ENCODE results near the gene TUB. TPM values are rescaled to one million over a fixed set of nuclear protein-coding genes. Genes with fewer than 3 reads are reported as not detected.
A peak's percentile ranks its signal among the peaks of the same experiment; 100 is the strongest.

The TUB gene
- total and polyA plus RNA-seq, 11 donors = 4.7 to 38.8 (median 18.4) TPM

- intact Hi-C loops (cut with DNase I) = loop anchor here in 9 of 10 donors (2.0 to 10.0 kb wide), 7 partner anchors 63 to 206 kb away; no protein-coding TSS in a partner anchor
- Histone ChIP-seq H3K27ac (no peak overlapping the region), H3K27me3 (no peaks in the 10 kb centered on the region), H3K9me3 (no peaks in the 10 kb centered on the region), H3K4me1 (peaks cover 0 to 5% (median 0%) of the 10 kb centered on the region in 12 donors), H3K4me3 (no peak overlapping the region), H3K36me3 (peaks cover 0 to 78% (median 54%) of the 10 kb centered on the region in 9 donors)
- DNase-seq (peak in 1 of 5 donors; percentile 1), ATAC-seq (no peak)
- 85 to 92% (median 87%) methylated on average over 2 of the region's 2 CpGs for WGBS, 4 donors
- TF ChIP-seq POLR2A (IDR thresholded peaks at IDR 0.05) (no peak), CTCF (IDR thresholded peaks at IDR 0.05) (no peak)
Measured at GRCh38 chr11:8097926-8098325, 16.9 kb downstream of the TUB start.

- Histone ChIP-seq H3K27me3 (no peaks in the 10 kb centered on the region), H3K4me3 (no peak overlapping the region), H3K27ac (no peak overlapping the region), H3K36me3 (peaks cover 0 to 81% (median 54%) of the 10 kb centered on the region in 9 donors), H3K4me1 (peaks cover 0 to under 1% (median 0%) of the 10 kb centered on the region in 12 donors), H3K9me3 (no peaks in the 10 kb centered on the region)
- ATAC-seq (no peak), DNase-seq (peak in 1 of 5 donors; percentile 1)
- TF ChIP-seq POLR2A (IDR thresholded peaks at IDR 0.05) (no peak), CTCF (IDR thresholded peaks at IDR 0.05) (no peak)
- WGBS, 4 donors = 71 to 87% (median 81%) methylated on average over 4 of the region's 4 CpGs
- intact Hi-C loops (cut with DNase I) = loop anchor here in 9 of 10 donors (2.0 to 10.0 kb wide), 7 partner anchors 64 to 206 kb away; no protein-coding TSS in a partner anchor
Measured at GRCh38 chr11:8098361-8098760, 17.4 kb downstream of the TUB start.

- Histone ChIP-seq H3K27me3 (no peaks in the 10 kb centered on the region), H3K27ac (no peak overlapping the region)
- TF ChIP-seq POLR2A (IDR thresholded peaks at IDR 0.05) (no peak), CTCF (IDR thresholded peaks at IDR 0.05) (no peak)
Measured at GRCh38 chr11:8098879-8099278, 17.9 kb downstream of the TUB start.

GRCh38 chr11:8099291-8099899 lies 18.4 kb downstream of the TUB start:
- 35 to 47% (median 45%) methylated on average over 3 of the region's 3 CpGs for WGBS, 4 donors
- Histone ChIP-seq H3K27me3 (no peaks in the 10 kb centered on the region), H3K36me3 (peaks cover 0 to 84% (median 56%) of the 10 kb centered on the region in 9 donors), H3K9me3 (no peaks in the 10 kb centered on the region), H3K4me3 (no peak overlapping the region), H3K27ac (no peak overlapping the region), H3K4me1 (no peaks in the 10 kb centered on the region)
- TF ChIP-seq POLR2A (IDR thresholded peaks at IDR 0.05) (no peak), CTCF (IDR thresholded peaks at IDR 0.05) (peak; percentile 52 to 89 (median 80))
- DNase-seq (peak in 4 of 5 donors; percentile 59 to 73 (median 70)), ATAC-seq (peak; percentile 47 to 70 (median 56))
- intact Hi-C loops (cut with DNase I) = loop anchor here in 9 of 10 donors (1.0 to 10.0 kb wide), 9 partner anchors 65 to 207 kb away; no protein-coding TSS in a partner anchor

More at GRCh38 chr11:8098879-8099278, 17.9 kb downstream of the TUB start:
- ATAC-seq (no peak), DNase-seq (peak in 1 of 5 donors; percentile 3)
- no peaks in the 10 kb centered on the region for H3K9me3 ChIP-seq
- peaks cover 0 to 85% (median 56%) of the 10 kb centered on the region in 9 donors for H3K36me3 ChIP-seq
- WGBS, 4 donors = 73 to 82% (median 78%) methylated on average over 6 of the region's 6 CpGs
- no peaks in the 10 kb centered on the region for H3K4me1 ChIP-seq
- intact Hi-C loops (cut with DNase I) = loop anchor here in 9 of 10 donors (1.0 to 10.0 kb wide), 9 partner anchors 64 to 207 kb away; no protein-coding TSS in a partner anchor
- no peak overlapping the region for H3K4me3 ChIP-seq
